Psoas muscle (tissue), 8 donors: ENCODE results near the gene ZNF764. TPM values are rescaled to one million over a fixed set of nuclear protein-coding genes. Genes with fewer than 3 reads are reported as not detected.

ENCODE experiments used
- ATAC-seq, 4 donors: fragments of 200-7000 bp; cut with Tn5 transposase; one replicate each; pipeline ENCODE4 v1.9.1; 2020; ENCODE audit warnings: moderate library complexity in 3 of 4, mild to moderate bottlenecking in 2 of 4
- DNase-seq, 2 donors: peaks; one replicate each; pipeline ENCODE4 v3.0.0-alpha.2; 2020
- H3K27ac ChIP-seq: fragments of 200-600 bp; one replicate; pipeline ENCODE4 v1.8.0; 2022
- H3K27me3 ChIP-seq, 3 donors: fragments of 200-600 bp in 1 of 3; one replicate each; pipeline versions ENCODE4 v1.6.1 to v1.8.0; 2013 to 2022; ENCODE audit warnings: low read length in 2 of 3, mild to moderate bottlenecking in 2 of 3, moderate library complexity in 1 of 3; ENCODE audit not compliant: insufficient read depth in 3 of 3
- H3K36me3 ChIP-seq, 2 donors: fragments of 200-600 bp in 1 of 2; one replicate each; pipeline versions ENCODE4 v1.6.1 to v1.8.0; 2013 to 2022; ENCODE audit warnings: low read depth in 1 of 2, mild to moderate bottlenecking in 1 of 2, moderate library complexity in 1 of 2; ENCODE audit not compliant: insufficient read depth in 1 of 2
- H3K4me1 ChIP-seq: fragments of 200-600 bp; one replicate; pipeline ENCODE4 v1.8.0; 2022
- H3K4me3 ChIP-seq: fragments of 200-600 bp; one replicate; pipeline ENCODE4 v1.8.0; 2022; ENCODE audit warnings: mild to moderate bottlenecking
- H3K9me3 ChIP-seq: fragments of 200-600 bp; one replicate; pipeline ENCODE4 v1.8.0; 2022
- CTCF ChIP-seq: fragments of 200-600 bp; IDR thresholded peaks from one replicate; pipeline ENCODE4 v1.8.0; 2022; ENCODE audit warnings: antibody characterized with exemption
- WGBS, 3 donors: extraction: QIAGEN DNeasy Blood & Tissue Kit; methylation state at CpG; one replicate each; pipeline versions ENCODE4 v1.1.6 to v1.1.7; 2013; 5-methylcytosine and 5-hydroxymethylcytosine counted together
- intact Hi-C, 2 donors: fragments of 100-400 bp; cut with DNase I; formaldehyde crosslinking; loops; one replicate each; pipeline versions ENCODE4 v1.11.0 to v1.14.2; 2022
- polyA plus RNA-seq, 3 donors: library from polyadenylated mRNA; stranded (reverse); fragments of 200-250 nt; gene quantifications; one replicate each; pipeline ENCODE4 v1.2.3, GENCODE V29; 2013
- total RNA-seq, 4 donors: library from RNA; stranded (reverse); fragmentation: NEBNext Ultra II Directional in 2 of 4; extraction: Animal tissue kit (Norgen Biotek cat#: 25700) in 2 of 4; gene quantifications; one replicate each; pipeline versions ENCODE4 v1.2.1 to v1.2.4, GENCODE V29; 2021 to 2023
- donor health status: healthy with polysubstance abuse.
- donor health status: DM: no; HTN: no; CAD: no; lungs with moderate emphysema.
- donor health status: Bipolar disorder and iron deficiency.
- donor health status: healthy.
- donor health status: DM: yes; HTN: yes; CAD: no.
- donor health status: DM: no; HTN: no; CAD: no.
- donor health status: DM: no; HTN: no; CAD: no.
- donor health status: DM: yes; HTN: yes; CAD: no.

ZNF764 gene
- total and polyA plus RNA-seq, 7 donors: 1.9 to 8.7 (median 5.1) TPM

GRCh38 chr16:30603945-30604315 lies 45.8 kb upstream of the ZNF764 start:
- intact Hi-C loops: no loop called here
- Histone ChIP-seq H3K9me3 (no peaks in the 10 kb centered on the region), H3K36me3 (peaks cover 8 to 56% of the 10 kb centered on the region in 2 donors), H3K27me3 (no peaks in the 10 kb centered on the region), H3K4me1 (peaks cover 1% of the 10 kb centered on the region), H3K4me3 (no peak overlapping the region), H3K27ac (no peak overlapping the region)
- TF ChIP-seq CTCF: no peak
- ATAC-seq: peak in 2 of 4 donors; percentile 11 to 48
- WGBS, 3 donors: 74 to 87% (median 81%) methylated on average over 7 of the region's 7 CpGs
- no peak for DNase-seq

- H3K9me3 ChIP-seq: no peaks in the 10 kb centered on the region
- TF ChIP-seq CTCF: no peak
- H3K27me3 ChIP-seq: no peaks in the 10 kb centered on the region
- ATAC-seq (peak in 2 of 4 donors; percentile 23 to 67), DNase-seq (no peak)
- WGBS, 3 donors: 49 to 60% (median 56%) methylated on average over 4 of the region's 4 CpGs
- H3K4me3 ChIP-seq: no peak overlapping the region
- no peak overlapping the region for H3K27ac ChIP-seq
- intact Hi-C loops: no loop called here
- H3K4me1 ChIP-seq: no peaks in the 10 kb centered on the region
- peaks cover 8 to 45% of the 10 kb centered on the region in 2 donors for H3K36me3 ChIP-seq
Observed at GRCh38 chr16:30602616-30603277, 44.6 kb upstream of the ZNF764 start.

- Histone ChIP-seq H3K4me3 (no peak overlapping the region), H3K27me3 (no peaks in the 10 kb centered on the region), H3K4me1 (no peaks in the 10 kb centered on the region), H3K36me3 (peaks cover 8 to 37% of the 10 kb centered on the region in 2 donors), H3K27ac (no peak overlapping the region), H3K9me3 (no peaks in the 10 kb centered on the region)
- WGBS, 3 donors: 80 to 83% (median 82%) methylated on average over 4 of the region's 4 CpGs
- ATAC-seq: no peak
- intact Hi-C loops: no loop called here
- no peak for TF ChIP-seq CTCF
- no peak for DNase-seq
Observed at GRCh38 chr16:30601966-30602365, 43.8 kb upstream of the ZNF764 start.

- Histone ChIP-seq H3K4me1 (no peaks in the 10 kb centered on the region), H3K9me3 (no peaks in the 10 kb centered on the region), H3K27ac (no peak overlapping the region), H3K4me3 (no peak overlapping the region), H3K27me3 (no peaks in the 10 kb centered on the region), H3K36me3 (peaks cover 8 to 26% of the 10 kb centered on the region in 2 donors)
- TF ChIP-seq CTCF: no peak
- no peak for DNase-seq
- intact Hi-C loops: no loop called here
- no peak for ATAC-seq
- WGBS, 3 donors: 94 to 97% (median 96%) methylated on average over 2 of the region's 2 CpGs
Observed at GRCh38 chr16:30600929-30601328, 42.8 kb upstream of the ZNF764 start.

- intact Hi-C loops: no loop called here
- ATAC-seq: no peak
Observed at GRCh38 chr16:30600215-30600614, 42.0 kb upstream of the ZNF764 start.

More at GRCh38 chr16:30600215-30600614, 42.0 kb upstream of the ZNF764 start:
- WGBS, 3 donors: 92 to 95% (median 93%) methylated on average over 3 of the region's 3 CpGs
- Histone ChIP-seq H3K36me3 (peaks cover 8 to 19% of the 10 kb centered on the region in 2 donors), H3K9me3 (no peaks in the 10 kb centered on the region), H3K27me3 (no peaks in the 10 kb centered on the region), H3K27ac (no peak overlapping the region), H3K4me3 (no peak overlapping the region), H3K4me1 (no peaks in the 10 kb centered on the region)
- TF ChIP-seq CTCF: no peak
- no peak for DNase-seq
